GM23338 (cell line): ENCODE measurements around the gene S100A12.

Experiments used
- ETS1 ChIP-seq: IDR thresholded peaks from 2 replicates; pipeline ENCODE4 v1.6.1; 2016; ENCODE audit warnings: antibody characterized with exemption
- EZH2 ChIP-seq: fragments of 200-600 bp; sonication (generic); IDR thresholded peaks from one replicate; pipeline ENCODE4 v1.8.0; 2017; ENCODE audit warnings: antibody characterized with exemption, mild to moderate bottlenecking, low read depth; ENCODE audit not compliant: unreplicated experiment
- JUNB ChIP-seq: IDR thresholded peaks from one replicate; pipeline ENCODE4 v1.6.1; 2016; ENCODE audit warnings: antibody characterized with exemption; ENCODE audit not compliant: unreplicated experiment
- POLR2AphosphoS5 ChIP-seq: IDR thresholded peaks from 2 replicates; pipeline ENCODE4 v1.6.1; 2016; ENCODE audit warnings: antibody characterized with exemption, low read depth
- TF ChIP-seq, protein P1 (sequence below), 2 experiments: fragments of 200-600 bp in 1 of 2; sonication (generic) in 1 of 2; conservative IDR thresholded peaks; 2 replicates each; pipeline versions ENCODE4 v1.5.1 to v1.6.1; 2016 to 2017; ENCODE audit warnings: antibody characterized with exemption in 2 of 2, low read depth in 2 of 2, mild to moderate bottlenecking in 2 of 2, moderate library complexity in 1 of 2

GRCh38 chr1:153401461-153401860 lies 26.0 kb upstream of the S100A12 start:
- TF ChIP-seq EZH2: no peak
- TF ChIP-seq, protein P1, sequence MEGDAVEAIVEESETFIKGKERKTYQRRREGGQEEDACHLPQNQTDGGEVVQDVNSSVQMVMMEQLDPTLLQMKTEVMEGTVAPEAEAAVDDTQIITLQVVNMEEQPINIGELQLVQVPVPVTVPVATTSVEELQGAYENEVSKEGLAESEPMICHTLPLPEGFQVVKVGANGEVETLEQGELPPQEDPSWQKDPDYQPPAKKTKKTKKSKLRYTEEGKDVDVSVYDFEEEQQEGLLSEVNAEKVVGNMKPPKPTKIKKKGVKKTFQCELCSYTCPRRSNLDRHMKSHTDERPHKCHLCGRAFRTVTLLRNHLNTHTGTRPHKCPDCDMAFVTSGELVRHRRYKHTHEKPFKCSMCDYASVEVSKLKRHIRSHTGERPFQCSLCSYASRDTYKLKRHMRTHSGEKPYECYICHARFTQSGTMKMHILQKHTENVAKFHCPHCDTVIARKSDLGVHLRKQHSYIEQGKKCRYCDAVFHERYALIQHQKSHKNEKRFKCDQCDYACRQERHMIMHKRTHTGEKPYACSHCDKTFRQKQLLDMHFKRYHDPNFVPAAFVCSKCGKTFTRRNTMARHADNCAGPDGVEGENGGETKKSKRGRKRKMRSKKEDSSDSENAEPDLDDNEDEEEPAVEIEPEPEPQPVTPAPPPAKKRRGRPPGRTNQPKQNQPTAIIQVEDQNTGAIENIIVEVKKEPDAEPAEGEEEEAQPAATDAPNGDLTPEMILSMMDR (conservative IDR thresholded peaks at IDR 0.05; ENCODE audit: low read depth in 2 of 2): no peak
- no peak for TF ChIP-seq POLR2AphosphoS5
- no peak for TF ChIP-seq JUNB
- TF ChIP-seq ETS1: no peak
